Activated CD8-positive, alpha-beta memory T cell treated with anti-CD3 and anti-CD28 coated beads for 24 hours (primary cell): ENCODE data around the gene SECISBP2L.
"Not testable (repeated sequence)": the region's sequence is repeated elsewhere in the genome, so short reads cannot be mapped to it uniquely, and the experiment has no call there.

Experiments
- DNase-seq: peaks from one replicate; pipeline ENCODE4 v3.0.0-alpha.2; 2020

The SECISBP2L gene

DNA sequence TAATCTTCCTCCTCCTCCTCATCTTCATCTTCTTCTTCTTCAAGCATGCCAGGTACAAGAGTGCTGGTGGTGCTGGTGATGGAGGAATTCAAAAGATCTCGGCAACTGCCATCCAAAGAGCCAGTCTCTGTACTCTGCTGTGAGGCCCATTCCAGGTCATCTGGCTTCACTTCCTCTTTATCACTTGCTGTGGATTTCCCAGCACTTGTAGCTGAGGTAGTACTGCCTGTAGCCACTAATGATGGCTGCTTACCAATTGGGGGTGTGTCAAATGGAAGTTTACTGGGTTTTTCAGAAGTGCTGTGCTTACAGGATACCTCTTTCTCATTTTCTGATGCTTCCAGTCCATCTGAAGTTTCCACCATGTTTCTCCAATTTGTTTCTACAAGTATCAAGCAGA, 53.7 kb downstream of the SECISBP2L start:
- DNase-seq = no peak

DNA sequence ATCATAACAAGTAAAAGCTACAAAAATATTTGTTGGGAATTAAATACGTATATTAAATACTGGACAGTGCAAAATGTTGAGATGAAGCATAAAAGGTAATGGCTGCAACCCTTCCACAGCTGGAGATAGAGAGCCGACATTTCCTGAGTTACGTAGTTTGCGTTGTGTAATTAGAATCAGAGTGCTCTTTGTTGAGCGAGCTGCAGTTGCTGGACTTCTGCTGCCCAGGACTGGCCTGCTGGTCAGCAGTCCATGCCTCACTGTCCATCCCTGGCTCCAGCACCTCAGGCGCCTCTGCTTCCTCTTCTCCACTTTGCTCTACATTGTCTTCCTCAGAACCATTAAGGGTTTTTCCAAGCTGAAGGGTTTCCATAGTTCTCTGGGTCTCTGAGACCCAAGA, 54.1 kb downstream of the SECISBP2L start:
- DNase-seq = no peak

DNA sequence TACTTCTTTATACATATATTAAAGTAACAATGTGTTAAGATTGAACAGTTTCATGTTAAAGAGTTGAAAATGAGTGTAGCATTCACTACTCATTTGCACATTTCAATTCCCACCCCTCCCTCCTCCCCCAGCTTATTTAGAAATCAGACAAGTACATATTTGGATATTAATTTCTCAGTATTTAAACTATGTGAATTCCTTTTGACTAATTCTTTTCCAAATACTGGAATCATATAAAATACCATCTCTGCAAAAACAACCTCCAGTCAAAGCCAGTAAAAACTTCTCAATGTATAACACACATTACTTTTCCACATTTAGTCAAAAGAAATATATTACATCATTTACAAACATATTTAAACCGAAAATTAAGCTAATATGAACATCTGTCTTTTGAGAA, 57.1 kb downstream of the SECISBP2L start:
- DNase-seq = no peak

DNA sequence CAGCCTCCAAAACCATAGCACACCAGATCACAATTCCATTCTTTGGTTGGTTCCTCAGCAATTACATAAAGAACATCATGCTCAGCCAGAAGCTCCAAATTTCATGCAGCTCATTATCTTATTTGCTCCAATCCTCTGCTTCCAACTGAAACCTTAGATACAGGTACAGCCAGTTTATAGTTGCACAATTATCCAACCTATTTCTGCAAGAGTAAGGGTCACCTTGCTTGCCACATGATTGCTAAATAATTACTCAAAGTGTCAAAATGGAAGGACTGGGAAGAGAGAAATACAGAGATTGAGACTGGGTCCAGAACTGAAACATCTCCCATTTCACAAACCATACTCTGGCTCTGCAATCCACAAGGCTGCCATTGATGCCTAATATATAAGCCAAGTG, 59.1 kb downstream of the SECISBP2L start:
- no peak for DNase-seq

- no peak for DNase-seq
These were observed 60.0 kb downstream of the SECISBP2L start for GRCh38 chr15:48986240-48986639.

DNA sequence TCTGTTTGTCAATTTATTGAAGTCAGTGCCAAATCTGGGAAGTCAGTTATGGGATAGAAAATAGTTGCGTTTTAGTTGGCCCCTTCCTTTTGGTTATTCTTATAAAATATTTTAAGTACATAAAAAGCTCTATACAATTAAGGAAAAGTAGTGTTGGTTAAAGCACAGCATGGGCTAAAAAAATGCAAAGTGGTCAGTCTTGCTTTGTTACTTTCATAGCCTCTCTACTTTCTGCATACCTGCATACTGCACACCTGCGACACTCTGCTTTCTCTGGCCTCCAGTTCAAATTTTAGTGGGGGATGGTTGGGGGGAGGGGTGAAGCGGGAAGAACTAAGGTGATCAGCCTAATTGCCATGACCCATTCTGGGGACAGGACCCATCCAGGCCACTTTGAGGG, 60.7 kb downstream of the SECISBP2L start:
- DNase-seq = no peak

GRCh38 chr15:48984811-48985352, 61.4 kb downstream of the SECISBP2L start:
- no peak for DNase-seq

DNA sequence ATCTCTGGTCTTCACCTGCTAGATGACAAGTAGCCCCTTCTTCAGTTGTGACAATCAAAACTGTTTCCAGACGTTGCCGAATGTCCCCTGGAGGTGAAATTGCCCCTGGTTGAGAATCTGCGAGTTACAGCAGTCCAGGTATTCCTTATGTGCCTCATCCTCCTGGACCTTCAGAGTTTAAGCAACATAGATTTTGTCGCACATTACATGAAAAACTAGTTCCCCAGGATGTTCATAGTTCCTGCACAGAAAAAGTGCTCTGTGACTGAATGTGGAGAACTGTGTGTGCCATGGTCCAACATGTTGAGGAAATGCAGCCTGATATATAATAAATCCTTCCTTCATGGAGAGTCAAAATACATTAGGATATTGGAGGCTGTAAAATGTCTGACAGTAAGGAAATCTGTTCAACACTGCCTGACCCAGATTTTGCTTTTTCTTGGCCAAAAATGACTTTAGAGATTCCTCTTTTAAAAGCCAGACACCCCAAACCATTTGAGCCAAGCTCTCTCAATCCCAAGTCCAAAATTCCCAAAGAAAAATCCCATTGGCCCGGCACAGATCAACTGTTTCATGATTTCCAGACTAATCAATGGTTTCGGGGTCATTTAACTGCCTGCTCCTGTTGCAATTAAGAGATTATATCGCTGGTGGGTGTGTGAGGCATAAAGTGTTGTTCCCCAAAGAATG, 62.1 kb downstream of the SECISBP2L start:
- DNase-seq = no peak

DNA sequence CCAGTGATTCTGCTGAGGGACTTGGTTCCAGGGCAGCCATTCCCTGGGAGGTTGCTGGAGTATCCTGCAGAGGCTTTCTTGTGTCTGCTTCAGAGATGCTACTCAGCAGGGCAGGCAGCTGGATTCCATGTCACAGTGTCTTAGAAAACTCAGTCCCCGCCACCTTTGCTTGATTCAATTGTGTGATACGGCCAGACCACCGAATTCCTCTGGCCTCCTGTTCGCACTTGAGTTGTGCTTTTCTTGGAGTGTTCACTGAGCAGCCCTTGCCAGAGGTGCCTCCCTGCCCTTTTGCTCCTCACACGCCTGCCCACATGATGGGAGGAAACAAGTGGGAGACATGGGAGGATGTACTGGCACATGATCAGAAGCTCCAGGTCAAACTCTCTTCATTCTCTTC, 62.9 kb downstream of the SECISBP2L start:
- no peak for DNase-seq

GRCh38 chr15:48981941-48982340, 64.3 kb downstream of the SECISBP2L start:
- no peak for DNase-seq

- DNase-seq = no peak
These were observed 67.6 kb downstream of the SECISBP2L start for GRCh38 chr15:48978638-48979037.

- DNase-seq = no peak
These were observed 69.7 kb downstream of the SECISBP2L start for GRCh38 chr15:48976444-48977088.

DNA sequence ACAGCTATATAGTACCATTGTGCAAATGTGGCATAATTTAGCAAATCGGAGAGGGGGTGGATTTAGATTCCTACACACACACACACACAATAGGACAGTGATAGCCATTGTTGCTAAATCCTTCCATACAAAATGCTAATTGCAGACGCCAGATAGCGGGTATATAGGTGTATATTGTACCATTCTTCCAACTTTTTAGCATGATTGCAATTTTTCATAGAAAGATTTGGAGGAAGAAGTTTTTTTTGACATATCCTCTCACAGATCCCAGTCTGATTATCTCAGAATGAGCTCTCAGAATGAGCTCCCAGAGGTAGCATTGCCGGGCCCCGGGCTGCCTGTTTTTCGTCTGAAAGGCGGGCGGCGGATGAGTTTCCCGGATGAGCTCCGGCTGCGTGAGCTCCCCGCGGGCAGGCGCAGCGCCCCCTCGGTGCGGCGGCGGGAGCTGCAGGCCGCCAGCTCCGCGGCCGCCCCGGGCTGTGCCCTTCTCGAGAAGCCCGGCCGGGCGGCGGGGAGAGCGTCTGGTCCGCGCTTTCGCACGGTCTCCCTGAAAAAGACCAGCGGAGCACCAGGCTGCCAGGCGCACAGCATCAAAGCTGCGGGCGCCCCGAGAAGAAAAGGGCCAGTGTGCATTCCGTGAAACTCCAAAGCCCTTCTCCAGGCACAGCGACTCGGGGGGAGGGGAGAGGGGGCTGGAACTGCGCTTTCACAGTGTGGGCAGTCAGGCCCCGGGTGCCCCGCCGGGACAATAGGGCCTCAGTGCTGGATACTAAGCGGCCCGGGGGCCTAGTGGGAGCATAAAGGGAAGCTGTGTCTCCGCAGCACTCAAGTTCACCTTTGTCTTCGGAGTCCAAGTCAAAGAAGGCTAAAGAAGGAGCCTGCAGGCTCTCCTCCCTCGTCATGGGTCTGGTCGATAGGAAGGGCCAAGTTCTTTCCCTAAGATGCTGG, 70.5 kb downstream of the SECISBP2L start:
- DNase-seq = peak; percentile 88

GRCh38 chr15:48974882-48975281, 71.4 kb downstream of the SECISBP2L start:
- DNase-seq = no peak

GRCh38 chr15:48972750-48973503, 73.3 kb downstream of the SECISBP2L start:
- no peak for DNase-seq

GRCh38 chr15:48970926-48971325, 75.3 kb downstream of the SECISBP2L start:
- DNase-seq = not testable (repeated sequence)

DNA sequence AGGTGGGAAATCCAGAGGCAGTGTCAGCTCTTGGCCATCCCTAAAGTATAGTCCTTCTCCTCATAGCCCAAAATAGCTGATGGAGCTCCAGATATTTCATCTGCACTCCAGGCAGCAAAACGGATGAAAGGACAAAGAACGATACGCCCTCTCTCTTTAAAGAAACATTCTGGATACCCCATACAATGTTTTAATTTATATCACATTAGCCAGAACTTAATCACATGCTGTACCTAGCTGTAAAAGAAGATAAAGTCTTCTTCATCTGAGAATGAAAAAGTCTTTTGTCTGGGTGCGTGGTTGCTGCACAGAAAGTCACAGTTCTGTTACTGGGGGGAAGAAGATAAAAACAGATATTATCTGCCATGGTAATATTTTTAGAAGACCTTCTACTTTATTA, 78.2 kb downstream of the SECISBP2L start:
- DNase-seq = no peak

DNA sequence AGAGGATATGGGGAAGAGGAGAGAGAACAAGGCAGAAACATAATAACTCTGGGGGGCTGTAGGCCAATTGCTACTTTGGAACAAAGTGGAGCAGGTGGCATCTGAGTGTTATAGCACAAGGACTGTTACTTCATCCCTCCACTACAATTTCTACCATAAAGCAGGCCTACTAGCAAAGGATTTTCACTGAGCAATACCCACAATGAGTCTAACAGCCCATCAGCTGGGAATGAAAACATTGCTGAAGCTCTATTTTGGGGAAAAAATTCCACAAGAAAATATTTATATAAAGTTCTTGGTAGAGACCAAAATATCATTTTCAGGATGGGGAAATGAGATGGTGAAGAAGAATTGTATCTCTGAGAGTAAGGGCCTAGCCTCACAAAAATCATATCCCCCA, 78.9 kb downstream of the SECISBP2L start:
- no peak for DNase-seq

- no peak for DNase-seq
These were observed 79.5 kb downstream of the SECISBP2L start for GRCh38 chr15:48966595-48967301.

DNA sequence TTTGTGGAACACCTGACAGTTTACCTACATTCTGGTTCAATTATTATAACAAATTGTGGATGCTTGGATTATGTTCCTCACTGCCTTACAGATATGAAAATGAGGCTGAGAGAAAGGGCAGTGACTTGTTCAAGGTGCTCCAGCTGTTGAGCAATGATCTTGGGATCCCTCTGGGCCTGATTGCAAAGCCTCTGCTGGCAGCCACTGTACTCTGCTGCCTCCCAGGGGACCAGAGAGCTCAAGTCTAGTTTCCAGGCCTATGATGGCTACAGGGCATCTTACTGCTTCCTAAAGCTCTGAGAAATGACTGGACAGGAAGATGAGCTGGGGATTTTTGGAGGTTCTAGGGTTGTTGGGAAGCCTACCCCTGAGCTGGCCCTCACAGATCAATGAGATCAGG, 80.3 kb downstream of the SECISBP2L start:
- no peak for DNase-seq

DNA sequence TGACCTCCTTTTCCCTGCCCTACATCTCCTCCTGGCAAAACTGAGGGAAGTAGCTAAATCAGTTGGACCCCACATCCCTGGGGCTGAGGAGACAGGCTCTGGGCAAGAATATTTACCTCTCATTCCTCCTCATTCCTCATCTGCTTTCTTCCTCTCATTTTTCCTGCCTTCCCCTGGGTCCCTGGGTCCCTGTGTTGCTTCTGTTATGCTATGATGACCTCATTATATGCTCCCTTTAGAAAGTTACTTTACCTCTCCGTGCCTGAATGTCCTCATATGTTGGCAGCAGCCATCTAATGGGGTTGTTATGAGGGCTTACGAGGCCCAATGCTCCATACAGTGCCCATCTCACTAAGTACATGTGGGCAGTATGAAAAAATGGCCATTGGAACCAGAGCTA, 81.3 kb downstream of the SECISBP2L start:
- DNase-seq = no peak

DNA sequence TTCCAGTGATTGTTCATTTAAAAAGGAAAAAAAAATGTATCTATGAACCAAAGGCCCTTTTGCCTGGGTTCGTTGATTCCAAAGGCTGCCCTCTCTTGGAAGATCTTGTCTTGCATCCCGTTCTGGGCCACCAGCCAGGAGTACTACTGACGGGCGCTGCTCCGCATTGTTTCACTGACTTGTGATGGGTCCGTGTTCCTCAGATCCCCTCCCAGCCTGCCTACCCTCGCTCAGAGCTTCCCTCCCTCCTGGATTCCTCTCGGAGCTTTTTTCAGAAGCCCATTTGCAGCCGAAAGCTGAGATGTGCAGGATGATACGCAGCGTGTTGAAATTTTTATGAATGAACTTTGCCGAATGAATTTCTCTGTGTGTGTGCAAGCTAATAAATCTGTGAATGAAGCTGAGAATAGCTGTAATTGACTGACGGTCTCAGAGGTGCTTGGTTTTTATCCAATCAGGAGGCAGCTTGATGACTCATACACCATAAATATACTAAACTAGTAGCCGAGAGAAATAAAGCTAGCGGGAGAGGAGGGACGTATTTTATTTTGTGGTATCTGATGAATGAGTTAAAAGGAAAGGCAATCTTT, 82.6 kb downstream of the SECISBP2L start, which contains the start of gene SHC4:
Gene SHC4, minus strand, starts transcription at position 396 of the 590 bp plus-strand sequence. CDS start 904 bp downstream, outside the sequence.
- peak; percentile 68 for DNase-seq
